K562 (cell line): ENCODE results near the gene GPR85. TPM values are rescaled to one million over a fixed set of nuclear protein-coding genes. Genes with fewer than 3 reads are reported as not detected.

Source experiments
- ARID2 ChIP-seq: fragments of 450-650 bp; IDR thresholded peaks from 2 replicates; pipeline ENCODE4 v1.6.1; 2017; ENCODE audit warnings: antibody characterized with exemption, mild to moderate bottlenecking
- CXXC5 ChIP-seq: fragments of 250-450 bp; sonication (Bioruptor Pico); IDR thresholded peaks from 2 replicates; pipeline ENCODE4 v1.8.0; 2022; ENCODE audit warnings: inconsistent platforms, mild to moderate bottlenecking, moderate library complexity
- FOXA3 ChIP-seq, 2 experiments: fragments of 450-650 bp in 1 of 2; sonication (generic) in 1 of 2; formaldehyde crosslinking; IDR thresholded peaks in 1 of 2; conservative IDR thresholded peaks in 1 of 2; 2 replicates each; pipeline versions ENCODE4 v1.4.0 to v1.8.0; 2020 to 2022; ENCODE audit warnings: mild to moderate bottlenecking in 2 of 2, missing genetic modification reagents in 1 of 2
- ILK ChIP-seq: fragments of 450-650 bp; IDR thresholded peaks from 2 replicates; pipeline ENCODE4 v1.6.1; 2016; ENCODE audit warnings: missing genetic modification characterization, low read depth, mild to moderate bottlenecking, missing compliant biosample characterization, moderate library complexity, borderline replicate concordance
- POLR2B ChIP-seq: fragments of 450-650 bp; IDR thresholded peaks from 2 replicates; pipeline ENCODE4 v1.6.1; 2018; ENCODE audit warnings: low read depth; ENCODE audit not compliant: partially characterized antibody
- SIRT6 ChIP-seq: IDR thresholded peaks from one replicate; pipeline ENCODE4 v1.6.1; 2012; ENCODE audit warnings: low read depth, mild to moderate bottlenecking, control low read depth, inconsistent platforms, low read length, moderate library complexity
- SMAD2 ChIP-seq: fragments of 150-350 bp; IDR thresholded peaks from 2 replicates; pipeline ENCODE4 v1.6.1; 2014; ENCODE audit warnings: low read depth, mild to moderate bottlenecking, low read length
- ZC3H11A ChIP-seq: IDR thresholded peaks from 2 replicates; pipeline ENCODE4 v1.6.1; 2012; ENCODE audit warnings: low read depth, low read length, improper control_type of control experiment
- ZNF143 ChIP-seq: sonication (generic); formaldehyde crosslinking; IDR thresholded peaks from 2 replicates; pipeline ENCODE4 v1.9.0; 2022; ENCODE audit warnings: mild to moderate bottlenecking, missing genetic modification reagents
- ZNF512 ChIP-seq: IDR thresholded peaks from 2 replicates; pipeline ENCODE4 v1.6.1; 2016; ENCODE audit warnings: missing genetic modification characterization, missing compliant biosample characterization
- polyA plus RNA-seq, 8 experiments: library from polyadenylated mRNA; depleted of rRNA in 4 of 8; stranded (reverse) in 5 of 8; unstranded in 3 of 8; fragments of >200 nt; fragmentation: Nextera tagmentation in 2 of 8; fragmentation: Illumina TruSeq in 1 of 8; extraction: Ambion mirVana in 2 of 8; extraction: Trizol in 1 of 8; gene quantifications; 2 replicates each; pipeline versions ENCODE4 v1.2.1 to v1.2.3, GENCODE V29; 2011 to 2014; ENCODE audit warnings: inconsistent platforms in 1 of 8, missing spikeins in 1 of 8
- total RNA-seq, 7 experiments: library from RNA; depleted of rRNA in 6 of 7; stranded (reverse); fragments of >200 nt in 6 of 7; fragmentation: Illumina TruSeq in 2 of 7; extraction: Trizol in 2 of 7; gene quantifications; 2 replicates each; pipeline versions ENCODE4 v1.2.1 to v1.2.3, GENCODE V29; 2011 to 2021; ENCODE audit warnings: low replicate concordance in 1 of 7
- TF ChIP-seq, protein P1 (sequence below), 2 experiments: fragments of 450-650 bp; formaldehyde crosslinking in 1 of 2; IDR thresholded peaks; 2 replicates each; pipeline versions ENCODE4 v1.4.0 to v1.6.1; 2014 to 2020; ENCODE audit warnings: mild to moderate bottlenecking in 2 of 2, borderline replicate concordance in 1 of 2, low read depth in 1 of 2
- TF ChIP-seq, protein P2 (sequence below): conservative IDR thresholded peaks from 2 replicates; pipeline ENCODE4 v1.6.1; 2011; ENCODE audit warnings: low read depth, mild to moderate bottlenecking, low read length; ENCODE audit not compliant: control insufficient read depth
- TF ChIP-seq, protein P3 (sequence below): sonication (generic); formaldehyde crosslinking; IDR thresholded peaks from 2 replicates; pipeline ENCODE4 v1.8.0; 2022; ENCODE audit warnings: mild to moderate bottlenecking, missing genetic modification reagents

The GPR85 gene
- total and polyA plus RNA-seq, 9 of the 15 experiments (the other 6 are each of a cell fraction or from before 2014, with no cell fraction given): 2.9 to 18.2 (median 4.0) TPM

GRCh38 chr7:113085781-113086390 is 741 bp downstream of the GPR85 start (continued):
- TF ChIP-seq ZC3H11A (no peak), ZNF512 (tag) (no peak), FOXA3 (CRISPR knock-in tag; conservative IDR thresholded peaks at IDR 0.05 in 1 of 2, IDR thresholded peaks at IDR 0.05 in 1 of 2) (no peak), CXXC5 (no peak), SMAD2 (no peak), ARID2 (no peak), ZNF143 (CRISPR knock-in tag) (no peak), ILK (no peak), POLR2B (no peak), SIRT6 (no peak)
- TF ChIP-seq, protein P1, sequence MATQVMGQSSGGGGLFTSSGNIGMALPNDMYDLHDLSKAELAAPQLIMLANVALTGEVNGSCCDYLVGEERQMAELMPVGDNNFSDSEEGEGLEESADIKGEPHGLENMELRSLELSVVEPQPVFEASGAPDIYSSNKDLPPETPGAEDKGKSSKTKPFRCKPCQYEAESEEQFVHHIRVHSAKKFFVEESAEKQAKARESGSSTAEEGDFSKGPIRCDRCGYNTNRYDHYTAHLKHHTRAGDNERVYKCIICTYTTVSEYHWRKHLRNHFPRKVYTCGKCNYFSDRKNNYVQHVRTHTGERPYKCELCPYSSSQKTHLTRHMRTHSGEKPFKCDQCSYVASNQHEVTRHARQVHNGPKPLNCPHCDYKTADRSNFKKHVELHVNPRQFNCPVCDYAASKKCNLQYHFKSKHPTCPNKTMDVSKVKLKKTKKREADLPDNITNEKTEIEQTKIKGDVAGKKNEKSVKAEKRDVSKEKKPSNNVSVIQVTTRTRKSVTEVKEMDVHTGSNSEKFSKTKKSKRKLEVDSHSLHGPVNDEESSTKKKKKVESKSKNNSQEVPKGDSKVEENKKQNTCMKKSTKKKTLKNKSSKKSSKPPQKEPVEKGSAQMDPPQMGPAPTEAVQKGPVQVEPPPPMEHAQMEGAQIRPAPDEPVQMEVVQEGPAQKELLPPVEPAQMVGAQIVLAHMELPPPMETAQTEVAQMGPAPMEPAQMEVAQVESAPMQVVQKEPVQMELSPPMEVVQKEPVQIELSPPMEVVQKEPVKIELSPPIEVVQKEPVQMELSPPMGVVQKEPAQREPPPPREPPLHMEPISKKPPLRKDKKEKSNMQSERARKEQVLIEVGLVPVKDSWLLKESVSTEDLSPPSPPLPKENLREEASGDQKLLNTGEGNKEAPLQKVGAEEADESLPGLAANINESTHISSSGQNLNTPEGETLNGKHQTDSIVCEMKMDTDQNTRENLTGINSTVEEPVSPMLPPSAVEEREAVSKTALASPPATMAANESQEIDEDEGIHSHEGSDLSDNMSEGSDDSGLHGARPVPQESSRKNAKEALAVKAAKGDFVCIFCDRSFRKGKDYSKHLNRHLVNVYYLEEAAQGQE (IDR thresholded peaks at IDR 0.05; ENCODE audit: borderline replicate concordance): no peak
- TF ChIP-seq, protein P1 (CRISPR knock-in tag; IDR thresholded peaks at IDR 0.05; ENCODE audit: low read depth): no peak
- TF ChIP-seq, protein P2, sequence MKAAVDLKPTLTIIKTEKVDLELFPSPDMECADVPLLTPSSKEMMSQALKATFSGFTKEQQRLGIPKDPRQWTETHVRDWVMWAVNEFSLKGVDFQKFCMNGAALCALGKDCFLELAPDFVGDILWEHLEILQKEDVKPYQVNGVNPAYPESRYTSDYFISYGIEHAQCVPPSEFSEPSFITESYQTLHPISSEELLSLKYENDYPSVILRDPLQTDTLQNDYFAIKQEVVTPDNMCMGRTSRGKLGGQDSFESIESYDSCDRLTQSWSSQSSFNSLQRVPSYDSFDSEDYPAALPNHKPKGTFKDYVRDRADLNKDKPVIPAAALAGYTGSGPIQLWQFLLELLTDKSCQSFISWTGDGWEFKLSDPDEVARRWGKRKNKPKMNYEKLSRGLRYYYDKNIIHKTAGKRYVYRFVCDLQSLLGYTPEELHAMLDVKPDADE: no peak
- TF ChIP-seq, protein P3, sequence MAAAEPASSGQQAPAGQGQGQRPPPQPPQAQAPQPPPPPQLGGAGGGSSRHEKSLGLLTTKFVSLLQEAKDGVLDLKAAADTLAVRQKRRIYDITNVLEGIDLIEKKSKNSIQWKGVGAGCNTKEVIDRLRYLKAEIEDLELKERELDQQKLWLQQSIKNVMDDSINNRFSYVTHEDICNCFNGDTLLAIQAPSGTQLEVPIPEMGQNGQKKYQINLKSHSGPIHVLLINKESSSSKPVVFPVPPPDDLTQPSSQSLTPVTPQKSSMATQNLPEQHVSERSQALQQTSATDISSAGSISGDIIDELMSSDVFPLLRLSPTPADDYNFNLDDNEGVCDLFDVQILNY (CRISPR knock-in tag): no peak
